Putamen (tissue), 1 donor: ENCODE results near the gene PLEKHG3.

Source experiments
- DNase-seq: peaks from one replicate; pipeline ENCODE4 v3.0.0-alpha.2; 2016; ENCODE audit warnings: low spot score

Gene PLEKHG3

GRCh38 chr14:64727551-64728071, 23.4 kb downstream of the PLEKHG3 start:
- DNase-seq = no peak

GRCh38 chr14:64728106-64728505, 23.9 kb downstream of the PLEKHG3 start:
- DNase-seq = no peak

- no peak for DNase-seq
These were observed 24.6 kb downstream of the PLEKHG3 start for GRCh38 chr14:64728856-64729255.

- DNase-seq = no peak
These were observed 25.3 kb downstream of the PLEKHG3 start for GRCh38 chr14:64729386-64730060.

GRCh38 chr14:64730061-64730440, 25.8 kb downstream of the PLEKHG3 start:
- DNase-seq = no peak

GRCh38 chr14:64730681-64731080, 26.5 kb downstream of the PLEKHG3 start:
- no peak for DNase-seq

- DNase-seq = no peak
These were observed 26.9 kb downstream of the PLEKHG3 start for GRCh38 chr14:64731141-64731581.

GRCh38 chr14:64732066-64732465, 27.8 kb downstream of the PLEKHG3 start:
- no peak for DNase-seq

GRCh38 chr14:64732536-64733120, 28.4 kb downstream of the PLEKHG3 start:
- no peak for DNase-seq

GRCh38 chr14:64733321-64733720, 29.1 kb downstream of the PLEKHG3 start:
- no peak for DNase-seq

GRCh38 chr14:64733899-64734298, 29.7 kb downstream of the PLEKHG3 start:
- no peak for DNase-seq

GRCh38 chr14:64734990-64735389, 30.8 kb downstream of the PLEKHG3 start:
- DNase-seq = no peak

GRCh38 chr14:64736271-64737169, 32.3 kb downstream of the PLEKHG3 start:
- DNase-seq = no peak

GRCh38 chr14:64737391-64738280, 33.4 kb downstream of the PLEKHG3 start:
- DNase-seq = no peak

GRCh38 chr14:64738281-64738804, 34.1 kb downstream of the PLEKHG3 start:
- DNase-seq = no peak

GRCh38 chr14:64741200-64741599, 37.0 kb downstream of the PLEKHG3 start:
- DNase-seq = no peak

- no peak for DNase-seq
These were observed 37.7 kb downstream of the PLEKHG3 start for GRCh38 chr14:64741961-64742360.

- DNase-seq = no peak
These were observed 38.8 kb downstream of the PLEKHG3 start for GRCh38 chr14:64743061-64743460.

GRCh38 chr14:64745511-64746091, 41.4 kb downstream of the PLEKHG3 start:
- DNase-seq = no peak

GRCh38 chr14:64746298-64747250, 42.4 kb downstream of the PLEKHG3 start:
- DNase-seq = no peak
